ENCODE data around the gene SLC6A4. TPM values are rescaled to one million over a fixed set of nuclear protein-coding genes. Genes with fewer than 3 reads are reported as not detected.

The SLC6A4 gene
- total RNA-seq, 1 donor from 2014 or later = not detected

- H3K36me3 Mint-ChIP-seq (ENCODE audit: low read depth) = no peaks in the 10 kb centered on the region
- H3K9me3 Mint-ChIP-seq = no peaks in the 10 kb centered on the region
- no peaks in the 10 kb centered on the region for H3K4me1 Mint-ChIP-seq (ENCODE audit: low read depth)
- peaks cover 17% of the 10 kb centered on the region for H3K27me3 Mint-ChIP-seq (ENCODE audit: insufficient read depth)
- intact Hi-C loops (cut with micrococcal nuclease) = no loop called here
- no peak overlapping the region for H3K27ac Mint-ChIP-seq
- H3K4me3 Mint-ChIP-seq = no peak overlapping the region
- no peak for DNase-seq (ENCODE audit: low spot score)
Observed at GRCh38 chr17:30224419-30224960, 11.0 kb downstream of the SLC6A4 start.

GRCh38 chr17:30222721-30223175 lies 12.7 kb downstream of the SLC6A4 start:
- no peak overlapping the region for H3K4me3 Mint-ChIP-seq

GRCh38 chr17:30222251-30222650 lies 13.2 kb downstream of the SLC6A4 start:
- H3K27ac Mint-ChIP-seq = no peak overlapping the region
- no peaks in the 10 kb centered on the region for H3K4me1 Mint-ChIP-seq (ENCODE audit: low read depth)
- no peaks in the 10 kb centered on the region for H3K36me3 Mint-ChIP-seq (ENCODE audit: low read depth)
- no peak for DNase-seq (ENCODE audit: low spot score)
- H3K9me3 Mint-ChIP-seq = no peaks in the 10 kb centered on the region
- intact Hi-C loops (cut with micrococcal nuclease) = no loop called here
- no peak overlapping the region for H3K4me3 Mint-ChIP-seq
- H3K27me3 Mint-ChIP-seq (ENCODE audit: insufficient read depth) = peaks cover 8% of the 10 kb centered on the region

More at GRCh38 chr17:30222721-30223175, 12.7 kb downstream of the SLC6A4 start:
- Mint-ChIP-seq H3K36me3 (ENCODE audit: low read depth) (no peaks in the 10 kb centered on the region), H3K27ac (no peak overlapping the region), H3K4me1 (ENCODE audit: low read depth) (no peaks in the 10 kb centered on the region), H3K27me3 (ENCODE audit: insufficient read depth) (peaks cover 9% of the 10 kb centered on the region), H3K9me3 (no peaks in the 10 kb centered on the region)
- intact Hi-C loops (cut with micrococcal nuclease) = no loop called here
- DNase-seq (ENCODE audit: low spot score) = no peak

- DNase-seq (ENCODE audit: low spot score) = no peak
- no peaks in the 10 kb centered on the region for H3K36me3 Mint-ChIP-seq (ENCODE audit: low read depth)
- H3K9me3 Mint-ChIP-seq = no peaks in the 10 kb centered on the region
- peaks cover 8% of the 10 kb centered on the region for H3K27me3 Mint-ChIP-seq (ENCODE audit: insufficient read depth)
- no peak overlapping the region for H3K4me3 Mint-ChIP-seq
- no peaks in the 10 kb centered on the region for H3K4me1 Mint-ChIP-seq (ENCODE audit: low read depth)
- intact Hi-C loops (cut with micrococcal nuclease) = no loop called here
- H3K27ac Mint-ChIP-seq = no peak overlapping the region
Observed at GRCh38 chr17:30221346-30221745, 14.2 kb downstream of the SLC6A4 start.

- Mint-ChIP-seq H3K4me3 (no peak overlapping the region), H3K36me3 (ENCODE audit: low read depth) (no peaks in the 10 kb centered on the region), H3K27me3 (ENCODE audit: insufficient read depth) (peaks cover 4% of the 10 kb centered on the region), H3K9me3 (no peaks in the 10 kb centered on the region), H3K4me1 (ENCODE audit: low read depth) (no peaks in the 10 kb centered on the region), H3K27ac (no peak overlapping the region)
- intact Hi-C loops (cut with micrococcal nuclease) = no loop called here
- no peak for DNase-seq (ENCODE audit: low spot score)
Observed at GRCh38 chr17:30220414-30220813, 15.1 kb downstream of the SLC6A4 start.

- Mint-ChIP-seq H3K4me1 (ENCODE audit: low read depth) (no peaks in the 10 kb centered on the region), H3K9me3 (no peaks in the 10 kb centered on the region), H3K27me3 (ENCODE audit: insufficient read depth) (peaks cover 3% of the 10 kb centered on the region), H3K4me3 (no peak overlapping the region), H3K27ac (no peak overlapping the region), H3K36me3 (ENCODE audit: low read depth) (no peaks in the 10 kb centered on the region)
- DNase-seq (ENCODE audit: low spot score) = no peak
- intact Hi-C loops (cut with micrococcal nuclease) = no loop called here
Observed at GRCh38 chr17:30219833-30220232, 15.7 kb downstream of the SLC6A4 start.

- H3K27ac Mint-ChIP-seq = no peak overlapping the region
- no peaks in the 10 kb centered on the region for H3K36me3 Mint-ChIP-seq (ENCODE audit: low read depth)
- H3K9me3 Mint-ChIP-seq = no peaks in the 10 kb centered on the region
- intact Hi-C loops (cut with micrococcal nuclease) = no loop called here
- no peak overlapping the region for H3K4me3 Mint-ChIP-seq
- DNase-seq (ENCODE audit: low spot score) = no peak
- no peaks in the 10 kb centered on the region for H3K27me3 Mint-ChIP-seq (ENCODE audit: insufficient read depth)
- H3K4me1 Mint-ChIP-seq (ENCODE audit: low read depth) = no peaks in the 10 kb centered on the region
Observed at GRCh38 chr17:30219315-30219714, 16.2 kb downstream of the SLC6A4 start.

GRCh38 chr17:30218799-30219198 lies 16.7 kb downstream of the SLC6A4 start:
- Mint-ChIP-seq H3K27ac (no peak overlapping the region), H3K4me3 (no peak overlapping the region), H3K36me3 (ENCODE audit: low read depth) (no peaks in the 10 kb centered on the region), H3K4me1 (ENCODE audit: low read depth) (no peaks in the 10 kb centered on the region), H3K9me3 (no peaks in the 10 kb centered on the region), H3K27me3 (ENCODE audit: insufficient read depth) (no peaks in the 10 kb centered on the region)
- intact Hi-C loops (cut with micrococcal nuclease) = no loop called here
- no peak for DNase-seq (ENCODE audit: low spot score)

GRCh38 chr17:30217746-30218245 lies 17.7 kb downstream of the SLC6A4 start:
- no peaks in the 10 kb centered on the region for H3K4me1 Mint-ChIP-seq (ENCODE audit: low read depth)
- no peak overlapping the region for H3K27ac Mint-ChIP-seq
- H3K27me3 Mint-ChIP-seq (ENCODE audit: insufficient read depth) = no peaks in the 10 kb centered on the region
- H3K36me3 Mint-ChIP-seq (ENCODE audit: low read depth) = no peaks in the 10 kb centered on the region
- intact Hi-C loops (cut with micrococcal nuclease) = no loop called here
- no peaks in the 10 kb centered on the region for H3K9me3 Mint-ChIP-seq
- no peak overlapping the region for H3K4me3 Mint-ChIP-seq
- DNase-seq (ENCODE audit: low spot score) = no peak

- Mint-ChIP-seq H3K36me3 (ENCODE audit: low read depth) (no peaks in the 10 kb centered on the region), H3K4me3 (no peak overlapping the region), H3K9me3 (no peaks in the 10 kb centered on the region), H3K27me3 (ENCODE audit: insufficient read depth) (no peaks in the 10 kb centered on the region), H3K27ac (no peak overlapping the region), H3K4me1 (ENCODE audit: low read depth) (no peaks in the 10 kb centered on the region)
- no peak for DNase-seq (ENCODE audit: low spot score)
- intact Hi-C loops (cut with micrococcal nuclease) = no loop called here
Observed at GRCh38 chr17:30217054-30217453, 18.4 kb downstream of the SLC6A4 start.

GRCh38 chr17:30212750-30213149 lies 22.7 kb downstream of the SLC6A4 start:
- Mint-ChIP-seq H3K27me3 (ENCODE audit: insufficient read depth) (peaks cover 5% of the 10 kb centered on the region), H3K27ac (no peak overlapping the region), H3K4me3 (no peak overlapping the region), H3K4me1 (ENCODE audit: low read depth) (no peaks in the 10 kb centered on the region), H3K9me3 (no peaks in the 10 kb centered on the region), H3K36me3 (ENCODE audit: low read depth) (no peaks in the 10 kb centered on the region)
- no peak for DNase-seq (ENCODE audit: low spot score)
- intact Hi-C loops (cut with micrococcal nuclease) = no loop called here

- DNase-seq (ENCODE audit: low spot score) = no peak
- H3K36me3 Mint-ChIP-seq (ENCODE audit: low read depth) = no peaks in the 10 kb centered on the region
- H3K4me3 Mint-ChIP-seq = no peak overlapping the region
- intact Hi-C loops (cut with micrococcal nuclease) = no loop called here
- no peaks in the 10 kb centered on the region for H3K9me3 Mint-ChIP-seq
- H3K27ac Mint-ChIP-seq = no peak overlapping the region
- no peaks in the 10 kb centered on the region for H3K4me1 Mint-ChIP-seq (ENCODE audit: low read depth)
- peaks cover 10% of the 10 kb centered on the region for H3K27me3 Mint-ChIP-seq (ENCODE audit: insufficient read depth)
Observed at GRCh38 chr17:30211371-30211770, 24.1 kb downstream of the SLC6A4 start.

- Mint-ChIP-seq H3K36me3 (ENCODE audit: low read depth) (no peaks in the 10 kb centered on the region), H3K27me3 (ENCODE audit: insufficient read depth) (peaks cover 14% of the 10 kb centered on the region), H3K4me1 (ENCODE audit: low read depth) (no peaks in the 10 kb centered on the region), H3K27ac (no peak overlapping the region), H3K4me3 (no peak overlapping the region), H3K9me3 (no peaks in the 10 kb centered on the region)
- intact Hi-C loops (cut with micrococcal nuclease) = no loop called here
- no peak for DNase-seq (ENCODE audit: low spot score)
Observed at GRCh38 chr17:30210901-30211300, 24.6 kb downstream of the SLC6A4 start.

- H3K4me3 Mint-ChIP-seq = no peak overlapping the region
- DNase-seq (ENCODE audit: low spot score) = no peak
- no peaks in the 10 kb centered on the region for H3K36me3 Mint-ChIP-seq (ENCODE audit: low read depth)
- intact Hi-C loops (cut with micrococcal nuclease) = no loop called here
- H3K4me1 Mint-ChIP-seq (ENCODE audit: low read depth) = no peaks in the 10 kb centered on the region
- H3K27ac Mint-ChIP-seq = no peak overlapping the region
- H3K27me3 Mint-ChIP-seq (ENCODE audit: insufficient read depth) = peaks cover 14% of the 10 kb centered on the region
- H3K9me3 Mint-ChIP-seq = no peaks in the 10 kb centered on the region
Observed at GRCh38 chr17:30210366-30210765, 25.1 kb downstream of the SLC6A4 start.

All from activated T-helper 1 cell treated with anti-CD3 and anti-CD28 coated beads, Interleukin-12 subunit alpha, Interleukin-12 subunit beta, Interleukin-2, Interleukin-4 antibody, amounts not matched to agents 30 ng/mL and 10 ng/mL and 1 ng/mL, durations not matched to agents 14 hours and 24 hours and 36 hours (primary cell).